HG02943 (cell line): Measurements from ENCODE around the gene MBOAT2.
"Not testable (repeated sequence)": the region's sequence is repeated elsewhere in the genome, so short reads cannot be mapped to it uniquely, and the experiment has no call there.

Experiments
- ATAC-seq: cut with Tn5 transposase; IDR thresholded peaks from one replicate; pipeline ENCODE4 v1.9.1; 2021; ENCODE audit warnings: mild to moderate bottlenecking, low read depth, moderate library complexity; ENCODE audit not compliant: unreplicated experiment

MBOAT2 gene

GRCh38 chr2:8907764-8908288, 95.7 kb downstream of the MBOAT2 start:
- ATAC-seq, result no peak

- not testable (repeated sequence) for ATAC-seq
Observed at GRCh38 chr2:8903924-8904323, 99.6 kb downstream of the MBOAT2 start.

GRCh38 chr2:8902757-8903156, 100.7 kb downstream of the MBOAT2 start:
- ATAC-seq, result not testable (repeated sequence)

- not testable (repeated sequence) for ATAC-seq
Observed at GRCh38 chr2:8897206-8897605, 106.3 kb downstream of the MBOAT2 start.

- ATAC-seq, result not testable (repeated sequence)
Observed at GRCh38 chr2:8896671-8897070, 106.8 kb downstream of the MBOAT2 start.

GRCh38 chr2:8895087-8895912, 108.2 kb downstream of the MBOAT2 start:
- ATAC-seq, result not testable (repeated sequence)

GRCh38 chr2:8893978-8894820, 109.3 kb downstream of the MBOAT2 start:
- no peak for ATAC-seq

- no peak for ATAC-seq
Observed at GRCh38 chr2:8893474-8893873, 110.0 kb downstream of the MBOAT2 start.

GRCh38 chr2:8892111-8892510, 111.4 kb downstream of the MBOAT2 start:
- ATAC-seq, result no peak

GRCh38 chr2:8889978-8890377, 113.5 kb downstream of the MBOAT2 start:
- no peak for ATAC-seq

- ATAC-seq, result no peak
Observed at GRCh38 chr2:8888963-8889362, 114.5 kb downstream of the MBOAT2 start.

- ATAC-seq, result no peak
Observed at GRCh38 chr2:8886876-8887275, 116.6 kb downstream of the MBOAT2 start.

GRCh38 chr2:8886202-8886518, 117.3 kb downstream of the MBOAT2 start:
- ATAC-seq, result no peak

- ATAC-seq, result no peak
Observed at GRCh38 chr2:8885449-8886201, 117.9 kb downstream of the MBOAT2 start.

- no peak for ATAC-seq
Observed at GRCh38 chr2:8884812-8885211, 118.7 kb downstream of the MBOAT2 start.

GRCh38 chr2:8882094-8882493, 121.4 kb downstream of the MBOAT2 start:
- no peak for ATAC-seq

GRCh38 chr2:8877894-8878293, 125.6 kb downstream of the MBOAT2 start:
- no peak for ATAC-seq

- no peak for ATAC-seq
Observed at GRCh38 chr2:8877332-8877731, 126.2 kb downstream of the MBOAT2 start.

GRCh38 chr2:8876628-8877027, 126.9 kb downstream of the MBOAT2 start:
- no peak for ATAC-seq

GRCh38 chr2:8872821-8873432, 130.6 kb downstream of the MBOAT2 start:
- no peak for ATAC-seq
